ENCODE results near the gene RASSF3.

GRCh38 chr12:64680235-64680634 is 69.9 kb downstream of the RASSF3 start:
- no peak for TF ChIP-seq POLR2A (IDR thresholded peaks at IDR 0.05; ENCODE audit: low read depth, low read length)
- no peak for TF ChIP-seq POLR2AphosphoS5 (IDR thresholded peaks at IDR 0.05; ENCODE audit: low read depth, low read length)
- TF ChIP-seq SPI1 (IDR thresholded peaks at IDR 0.05; ENCODE audit: low read depth, low read length): no peak
- no peak for TF ChIP-seq TAF1 (IDR thresholded peaks at IDR 0.05; ENCODE audit: low read depth, low read length)
- no peak for TF ChIP-seq POU2F2 (IDR thresholded peaks at IDR 0.05; ENCODE audit: low read depth, low read length)
- TF ChIP-seq PAX5 (IDR thresholded peaks at IDR 0.05; ENCODE audit: insufficient read depth, low read length, severe bottlenecking): no peak

Measured in GM12891 (cell line).